ENCODE measurements around the gene F2. TPM values are rescaled to one million over a fixed set of nuclear protein-coding genes. Genes with fewer than 3 reads are reported as not detected.

F2 gene
- total RNA-seq, 4 donors from 2014 or later: not detected

DNA sequence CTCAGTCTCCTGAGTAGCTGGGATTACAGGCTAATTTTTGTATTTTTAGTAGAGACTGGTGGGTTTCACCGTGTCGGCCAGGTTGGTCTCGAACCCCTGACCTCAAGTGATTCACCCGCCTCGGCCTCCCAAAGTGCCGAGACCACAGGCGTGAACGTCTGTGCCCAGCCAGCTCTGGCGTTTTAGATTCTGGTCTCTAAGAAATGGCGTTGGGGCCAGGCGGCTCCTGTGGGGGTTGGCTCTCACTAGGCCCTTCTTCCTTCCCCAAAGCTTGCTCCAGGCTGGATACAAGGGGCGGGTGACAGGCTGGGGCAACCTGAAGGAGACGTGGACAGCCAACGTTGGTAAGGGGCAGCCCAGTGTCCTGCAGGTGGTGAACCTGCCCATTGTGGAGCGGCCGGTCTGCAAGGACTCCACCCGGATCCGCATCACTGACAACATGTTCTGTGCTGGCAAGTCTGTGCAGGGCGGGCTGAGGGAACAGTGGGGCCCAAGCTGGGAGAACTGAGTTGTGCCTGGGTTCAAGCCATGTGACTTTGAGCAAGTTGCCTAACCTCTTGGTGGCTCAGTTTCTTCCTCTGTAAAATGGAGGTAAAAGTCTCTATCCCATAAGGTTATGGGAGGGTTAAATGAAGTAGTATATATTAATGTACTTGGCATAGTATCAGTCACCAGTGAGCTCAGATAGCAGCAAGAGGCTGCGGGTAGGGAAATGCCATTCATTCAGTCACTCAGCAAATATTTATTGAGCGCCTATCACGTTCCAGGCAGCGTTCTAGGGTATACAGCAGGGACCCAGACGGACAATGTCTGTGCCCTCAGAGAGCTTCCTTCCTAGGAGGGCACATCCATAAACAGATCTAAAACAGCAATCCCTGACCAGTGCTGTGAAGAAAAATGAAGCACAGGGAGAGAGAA is 10.4 kb downstream of the F2 start:
- intact Hi-C loops (cut with DNase I; ENCODE audit: low total_unique reads): no loop called here
- no peak for DNase-seq (ENCODE audit: low spot score in 2 of 2)
- TF ChIP-seq, protein P1, sequence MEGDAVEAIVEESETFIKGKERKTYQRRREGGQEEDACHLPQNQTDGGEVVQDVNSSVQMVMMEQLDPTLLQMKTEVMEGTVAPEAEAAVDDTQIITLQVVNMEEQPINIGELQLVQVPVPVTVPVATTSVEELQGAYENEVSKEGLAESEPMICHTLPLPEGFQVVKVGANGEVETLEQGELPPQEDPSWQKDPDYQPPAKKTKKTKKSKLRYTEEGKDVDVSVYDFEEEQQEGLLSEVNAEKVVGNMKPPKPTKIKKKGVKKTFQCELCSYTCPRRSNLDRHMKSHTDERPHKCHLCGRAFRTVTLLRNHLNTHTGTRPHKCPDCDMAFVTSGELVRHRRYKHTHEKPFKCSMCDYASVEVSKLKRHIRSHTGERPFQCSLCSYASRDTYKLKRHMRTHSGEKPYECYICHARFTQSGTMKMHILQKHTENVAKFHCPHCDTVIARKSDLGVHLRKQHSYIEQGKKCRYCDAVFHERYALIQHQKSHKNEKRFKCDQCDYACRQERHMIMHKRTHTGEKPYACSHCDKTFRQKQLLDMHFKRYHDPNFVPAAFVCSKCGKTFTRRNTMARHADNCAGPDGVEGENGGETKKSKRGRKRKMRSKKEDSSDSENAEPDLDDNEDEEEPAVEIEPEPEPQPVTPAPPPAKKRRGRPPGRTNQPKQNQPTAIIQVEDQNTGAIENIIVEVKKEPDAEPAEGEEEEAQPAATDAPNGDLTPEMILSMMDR (IDR thresholded peaks at IDR 0.05): no peak
- no peak for TF ChIP-seq POLR2A (IDR thresholded peaks at IDR 0.05)
- no peak overlapping the region for H3K4me3 ChIP-seq (ENCODE audit: low read depth, poor library complexity, severe bottlenecking)
- 72 to 78% methylated on average over 24 of the region's 24 CpGs for WGBS, 2 donors

DNA sequence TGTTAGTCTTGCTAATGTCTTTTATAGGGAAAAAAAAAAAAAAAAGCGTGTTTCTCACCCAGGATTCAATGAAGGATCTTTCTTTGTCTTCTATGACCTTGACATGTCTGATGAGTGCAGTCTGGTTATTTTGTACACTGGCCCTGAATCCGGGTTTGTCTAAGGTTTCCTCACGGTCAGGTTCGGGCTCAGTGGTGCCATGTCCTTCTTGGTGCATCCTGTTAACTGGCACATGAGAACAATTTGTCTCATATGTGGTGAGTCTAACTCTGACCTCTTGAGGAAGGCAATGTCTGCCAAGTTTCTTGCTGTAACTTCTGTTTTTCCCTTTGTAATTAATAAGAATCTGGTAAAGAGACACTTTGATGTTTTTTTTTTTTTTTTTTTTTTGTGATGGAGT is 12.5 kb downstream of the F2 start:
- no peak overlapping the region for H3K4me3 ChIP-seq (ENCODE audit: low read depth, poor library complexity, severe bottlenecking)
- no peak for TF ChIP-seq POLR2A (IDR thresholded peaks at IDR 0.05)
- TF ChIP-seq, protein P1 (IDR thresholded peaks at IDR 0.05): no peak
- DNase-seq (ENCODE audit: low spot score in 2 of 2): no peak
- intact Hi-C loops (cut with DNase I; ENCODE audit: low total_unique reads): no loop called here
- WGBS, 2 donors: 91% methylated on average over 4 of the region's 4 CpGs

DNA sequence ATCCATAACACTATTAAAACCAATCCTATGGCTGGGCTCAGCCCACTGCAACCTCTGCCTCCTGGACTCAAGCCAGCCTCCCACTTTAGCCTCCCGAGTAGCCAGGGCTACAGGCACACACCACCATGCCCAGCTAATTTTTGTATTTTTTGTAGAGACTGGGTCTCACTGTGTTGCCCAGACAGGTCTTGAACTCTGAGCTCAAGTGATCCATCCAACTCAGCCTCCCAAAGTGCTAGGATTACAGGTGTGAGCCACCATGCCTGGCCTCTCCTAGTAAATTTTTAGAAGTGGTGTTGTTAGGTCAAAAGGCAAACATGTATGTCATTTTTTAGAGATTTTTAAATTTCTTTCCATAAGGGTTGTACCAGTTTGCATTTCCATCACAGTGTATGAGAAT is 14.2 kb downstream of the F2 start:
- H3K4me3 ChIP-seq (ENCODE audit: low read depth, poor library complexity, severe bottlenecking): no peak overlapping the region
- intact Hi-C loops (cut with DNase I; ENCODE audit: low total_unique reads): no loop called here
- WGBS, 2 donors: 92 to 94% methylated on average over 1 of the region's 1 CpG
- TF ChIP-seq, protein P1 (IDR thresholded peaks at IDR 0.05): no peak
- TF ChIP-seq POLR2A (IDR thresholded peaks at IDR 0.05): no peak
- no peak for DNase-seq (ENCODE audit: low spot score in 2 of 2)

DNA sequence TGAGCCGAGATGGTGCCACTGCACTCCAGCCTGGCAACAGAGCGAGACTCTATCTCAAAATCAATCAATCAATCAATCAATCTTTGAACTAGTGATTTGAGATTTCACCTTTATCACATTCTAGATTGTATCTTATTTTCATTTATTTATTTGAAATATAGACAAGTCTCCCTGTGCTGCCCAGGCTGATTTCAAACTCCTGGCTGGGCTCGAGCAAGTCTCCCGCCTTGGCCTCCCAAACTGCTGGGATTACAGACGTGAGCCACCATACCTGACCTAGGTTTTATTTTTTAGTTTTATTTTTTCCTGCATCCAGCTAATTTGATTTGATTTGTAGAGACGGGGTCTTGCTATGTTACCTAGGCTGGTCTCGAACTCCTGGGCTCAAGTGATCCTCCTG is 17.1 kb downstream of the F2 start:
- peak in 1 of 2 donors; percentile 81 for DNase-seq (ENCODE audit: low spot score in 2 of 2)
- WGBS, 2 donors: 91 to 92% methylated on average over 7 of the region's 7 CpGs
- intact Hi-C loops (cut with DNase I; ENCODE audit: low total_unique reads): no loop called here
- no peak overlapping the region for H3K4me3 ChIP-seq (ENCODE audit: low read depth, poor library complexity, severe bottlenecking)
- TF ChIP-seq POLR2A (IDR thresholded peaks at IDR 0.05): no peak
- TF ChIP-seq, protein P1 (IDR thresholded peaks at IDR 0.05): no peak

DNA sequence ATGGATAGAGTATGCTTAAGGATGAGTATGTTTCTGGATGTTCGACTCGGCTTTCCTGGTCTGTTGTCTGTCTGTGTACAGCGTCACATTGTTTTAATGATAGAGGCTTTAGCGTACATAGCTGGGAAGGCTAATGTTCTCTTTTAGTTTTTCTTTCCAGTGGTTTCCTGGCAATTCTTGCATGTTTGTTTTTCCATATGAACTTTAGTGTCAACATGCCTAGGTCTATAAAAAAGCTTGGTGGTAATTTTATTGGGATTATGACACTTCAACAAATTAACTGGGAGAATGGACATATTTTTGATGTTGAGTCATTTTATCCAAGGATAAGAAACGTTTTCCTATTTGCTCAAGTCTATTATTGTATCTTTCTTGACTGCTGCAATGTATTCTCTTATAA is 17.6 kb downstream of the F2 start:
- intact Hi-C loops (cut with DNase I; ENCODE audit: low total_unique reads): no loop called here
- DNase-seq (ENCODE audit: low spot score in 2 of 2): no peak
- WGBS, 2 donors: 65 to 71% methylated on average over 5 of the region's 5 CpGs
- H3K4me3 ChIP-seq (ENCODE audit: low read depth, poor library complexity, severe bottlenecking): no peak overlapping the region
- TF ChIP-seq, protein P1 (IDR thresholded peaks at IDR 0.05): no peak
- TF ChIP-seq POLR2A (IDR thresholded peaks at IDR 0.05): no peak
